HT1080 (cell line): Measurements from ENCODE around the gene DNAI1. TPM values are rescaled to one million over a fixed set of nuclear protein-coding genes. Genes with fewer than 3 reads are reported as not detected.
"Not testable (repeated sequence)": the region's sequence is repeated elsewhere in the genome, so short reads cannot be mapped to it uniquely, and the experiment has no call there.

Source experiments
- DNase-seq: peaks from one replicate; pipeline ENCODE4 v3.0.0-alpha.2; 2015; ENCODE audit warnings: low read depth
- total RNA-seq: library from RNA; depleted of rRNA; stranded (reverse); fragments of >200 nt; shearing (Covaris generic); gene quantifications from 2 replicates; pipeline ENCODE4 v1.2.3, GENCODE V29; 2014

The DNAI1 gene
- total RNA-seq, 1 experiment from 2014 or later = not detected

DNA sequence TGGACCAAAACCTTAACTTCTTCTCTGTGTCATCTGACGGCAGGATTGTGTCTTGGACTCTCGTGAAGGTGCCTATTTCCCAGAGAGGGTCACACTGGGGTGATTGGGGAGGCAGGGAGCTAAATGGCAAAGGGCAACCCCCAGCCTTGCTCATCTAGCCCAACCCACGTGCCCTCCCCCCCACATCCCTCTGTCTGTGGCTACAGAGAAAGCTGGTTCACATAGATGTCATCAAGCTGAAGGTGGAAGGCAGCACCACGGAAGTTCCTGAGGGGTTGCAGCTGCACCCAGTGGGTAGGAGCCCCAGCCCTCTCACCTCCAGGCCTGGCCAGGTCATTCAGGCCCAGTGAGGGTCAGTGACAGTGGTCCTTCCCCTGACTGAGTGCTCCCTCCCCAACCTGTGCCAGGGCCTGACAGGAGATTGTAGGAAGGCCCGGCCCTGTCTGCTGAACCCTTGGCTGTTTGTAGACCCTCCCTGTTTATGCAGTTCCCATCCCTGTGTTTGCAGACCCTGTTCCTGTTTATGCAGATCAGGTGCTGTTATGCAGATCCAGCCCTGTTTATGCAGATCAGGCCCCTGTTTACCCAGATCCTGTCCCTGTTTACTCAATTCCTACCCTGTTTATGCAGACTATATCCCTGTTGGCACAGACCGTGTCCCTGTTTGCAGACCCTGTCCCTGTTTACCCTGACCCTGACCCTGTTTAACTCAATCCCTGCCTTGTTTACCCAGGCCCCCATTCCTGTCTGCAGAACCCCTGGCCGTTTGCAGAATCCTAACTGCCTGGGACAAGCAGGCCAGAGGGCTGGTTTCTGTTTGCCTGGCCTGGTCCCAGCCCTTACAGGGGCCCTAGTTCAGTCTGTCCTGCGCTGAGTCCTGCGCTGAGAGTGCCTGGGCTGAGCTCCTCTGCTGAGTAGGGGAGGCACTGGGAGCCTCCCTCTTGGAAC lies 53.8 kb downstream of the DNAI1 start:
- DNase-seq = no peak

DNA sequence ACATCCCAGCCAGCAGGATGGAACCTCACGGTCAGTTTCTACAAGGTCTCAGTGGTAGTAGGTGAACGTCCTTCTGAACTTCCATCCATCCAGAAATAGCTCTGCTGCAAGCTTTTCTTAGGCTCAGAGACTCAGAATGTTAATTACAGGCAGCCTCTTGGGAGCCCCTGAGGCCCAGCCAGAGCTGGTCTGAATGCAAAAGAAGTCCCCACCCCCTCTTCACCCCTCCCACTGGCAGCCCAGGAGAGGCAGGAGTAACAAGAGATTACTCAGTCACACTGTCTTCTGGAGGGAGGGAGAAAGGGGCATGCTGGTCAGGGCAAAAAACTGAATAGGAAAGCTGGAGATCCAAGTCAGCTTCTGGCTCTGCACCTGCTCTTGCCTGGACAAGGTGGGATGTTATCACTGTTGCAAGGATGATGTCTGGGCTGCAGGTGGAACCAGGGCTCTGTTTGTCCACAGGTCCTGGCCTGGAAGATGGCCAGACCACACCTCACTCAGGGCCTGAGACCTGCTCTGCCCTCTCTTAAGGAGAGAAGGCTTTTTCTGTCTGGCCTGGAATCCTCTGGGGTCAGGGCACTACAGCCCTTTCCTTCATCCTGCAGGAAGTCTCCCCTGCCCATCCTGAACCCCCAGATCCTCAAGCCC lies 55.1 kb downstream of the DNAI1 start:
- no peak for DNase-seq

DNA sequence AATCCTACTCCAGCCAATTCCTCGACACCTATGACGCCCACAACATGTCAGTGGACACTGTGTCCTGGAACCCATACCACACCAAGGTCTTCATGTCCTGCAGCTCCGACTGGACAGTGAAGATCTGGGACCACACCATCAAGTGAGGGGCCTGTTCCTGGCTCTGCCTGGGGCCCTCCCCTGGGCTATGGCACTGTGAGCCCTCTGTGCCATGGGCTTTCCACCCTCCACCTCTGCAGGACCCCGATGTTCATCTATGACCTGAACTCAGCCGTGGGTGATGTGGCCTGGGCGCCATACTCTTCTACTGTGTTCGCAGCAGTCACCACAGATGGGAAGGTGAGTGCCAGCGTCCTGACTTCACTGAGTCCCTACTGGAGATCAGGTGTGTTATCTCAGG lies 55.8 kb downstream of the DNAI1 start:
- DNase-seq = no peak

DNA sequence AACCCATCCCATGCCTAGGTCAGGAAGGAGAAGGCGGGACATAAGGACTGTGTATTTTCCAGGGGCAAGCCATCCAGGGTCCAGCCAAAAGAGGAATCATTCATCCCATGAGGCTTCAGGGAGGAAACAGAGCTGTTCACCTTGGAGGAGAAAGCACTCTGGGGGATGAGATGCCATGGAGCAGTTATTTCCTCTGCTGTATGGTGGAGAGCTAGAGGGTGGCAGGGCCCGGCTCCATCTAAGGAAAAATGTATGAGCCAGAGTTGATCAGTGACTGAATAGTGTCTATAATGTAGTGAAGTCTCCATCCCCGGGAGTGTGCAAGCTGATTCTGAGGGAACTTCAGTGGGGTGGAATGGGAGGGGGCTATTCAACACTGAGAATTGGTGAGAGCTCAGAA lies 56.2 kb downstream of the DNAI1 start:
- no peak for DNase-seq

DNA sequence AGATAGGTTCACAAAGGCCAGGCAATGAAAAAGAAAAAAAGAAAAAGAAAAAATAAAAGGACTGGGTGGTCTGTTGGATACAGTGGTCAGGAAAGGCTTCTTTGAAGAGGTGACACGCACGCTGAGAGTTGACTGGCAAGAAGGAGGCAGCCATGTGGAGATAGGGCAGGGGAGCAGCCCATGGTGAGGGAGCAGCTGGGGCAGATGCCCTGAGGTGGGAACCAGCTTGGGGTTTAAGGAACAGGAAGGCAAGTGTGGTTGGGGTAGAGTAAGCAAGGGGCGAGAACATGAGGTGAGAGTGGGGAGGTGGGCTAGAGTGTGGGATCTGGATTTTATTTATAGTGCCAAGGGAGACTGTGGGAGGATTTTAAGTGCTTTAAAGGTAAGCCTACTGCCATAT lies 57.4 kb downstream of the DNAI1 start:
- DNase-seq = no peak

DNA sequence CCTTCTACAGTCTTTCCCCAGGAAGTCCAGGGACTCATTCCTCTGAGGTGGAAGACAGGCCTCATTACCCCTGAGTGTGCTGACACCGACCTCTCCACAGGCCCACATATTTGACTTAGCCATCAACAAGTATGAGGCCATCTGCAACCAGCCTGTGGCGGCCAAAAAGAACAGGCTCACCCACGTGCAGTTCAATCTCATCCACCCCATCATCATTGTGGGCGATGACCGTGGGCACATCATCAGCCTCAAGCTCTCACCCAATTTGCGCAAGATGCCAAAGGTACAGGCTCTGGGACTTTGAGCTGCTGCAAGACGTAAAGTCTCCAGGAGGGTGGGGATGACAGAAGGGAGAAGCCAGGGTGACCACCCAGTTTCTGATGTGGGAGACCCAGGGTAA lies 58.6 kb downstream of the DNAI1 start:
- no peak for DNase-seq

DNA sequence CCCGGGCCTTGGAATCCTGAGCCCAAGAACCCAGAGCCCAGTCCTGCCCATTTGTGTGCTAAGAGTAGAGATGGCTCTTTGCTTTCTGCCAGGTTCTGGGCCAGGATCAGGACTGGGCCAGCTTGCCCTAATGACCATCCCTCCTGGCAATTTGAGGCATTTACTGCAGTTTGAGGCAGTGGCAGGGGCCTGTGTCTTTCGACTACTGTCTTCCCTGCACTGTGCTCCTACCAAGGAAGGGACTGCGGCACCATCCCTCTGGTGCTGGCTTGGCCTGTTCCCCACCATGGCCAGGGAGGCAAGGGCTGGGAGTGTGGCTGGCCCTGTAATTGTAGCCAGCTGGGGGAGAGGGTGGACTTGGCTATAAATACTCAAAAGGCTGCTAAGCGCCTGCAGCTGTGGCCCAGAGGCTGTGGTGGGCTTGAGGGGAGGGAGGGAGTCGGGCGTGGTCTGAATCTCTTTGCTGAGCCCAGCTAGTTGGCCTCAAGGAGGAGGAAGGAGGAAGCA lies 59.6 kb downstream of the DNAI1 start:
- no peak for DNase-seq

DNA sequence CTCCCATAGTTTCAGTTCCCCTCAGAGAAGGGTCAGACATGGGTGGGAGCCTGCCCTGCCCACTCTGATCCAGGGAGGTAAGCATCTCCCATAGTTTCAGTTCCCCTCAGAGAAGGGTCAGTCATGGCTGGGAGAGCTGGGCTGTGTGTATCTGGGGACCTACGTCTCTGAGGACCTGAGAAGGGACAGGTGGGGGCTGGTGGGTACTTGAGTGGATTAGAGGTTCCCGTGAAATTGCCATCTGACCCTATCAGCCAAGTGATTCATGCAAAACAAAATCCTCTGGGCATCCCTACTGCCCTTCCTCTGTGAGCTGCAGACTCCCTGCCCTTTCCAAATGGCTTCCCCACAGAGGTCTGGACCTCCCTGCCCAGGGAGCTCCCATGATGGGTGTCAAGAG lies 60.3 kb downstream of the DNAI1 start:
- DNase-seq = no peak

DNA sequence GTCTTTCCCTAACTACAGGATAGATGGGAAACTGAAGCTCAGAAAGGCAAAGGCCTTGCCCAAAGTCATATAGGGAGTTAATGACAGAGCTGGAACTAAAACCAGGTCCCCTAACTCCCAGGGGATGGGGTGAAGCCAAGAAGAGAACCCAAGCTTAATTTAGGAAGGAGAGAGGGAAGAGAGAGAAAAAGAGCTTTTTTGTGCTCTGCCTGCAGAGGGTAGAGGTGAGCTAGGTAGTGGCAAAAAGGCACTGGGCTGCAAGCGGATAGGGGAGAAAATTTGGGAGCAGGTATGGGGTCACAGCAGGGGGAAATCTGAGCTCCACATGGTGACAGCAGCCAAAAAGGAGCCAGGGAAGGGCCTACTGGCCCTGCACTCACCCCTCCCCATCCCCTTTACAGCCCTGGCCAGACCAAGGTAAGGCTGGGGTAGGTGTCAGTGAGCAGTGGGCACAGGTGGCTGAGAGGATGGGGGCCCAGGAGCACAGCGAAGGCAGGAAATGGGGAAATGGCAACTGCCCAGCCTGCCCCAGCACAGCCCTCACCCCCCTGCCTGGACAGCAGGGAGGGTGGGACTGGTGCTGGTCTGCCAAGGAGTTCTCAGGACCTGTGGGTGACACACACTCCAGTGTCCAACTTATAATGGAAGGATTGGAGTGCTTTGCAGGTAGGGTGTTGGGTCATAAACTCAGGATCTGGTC lies 60.9 kb downstream of the DNAI1 start:
- no peak for DNase-seq

DNA sequence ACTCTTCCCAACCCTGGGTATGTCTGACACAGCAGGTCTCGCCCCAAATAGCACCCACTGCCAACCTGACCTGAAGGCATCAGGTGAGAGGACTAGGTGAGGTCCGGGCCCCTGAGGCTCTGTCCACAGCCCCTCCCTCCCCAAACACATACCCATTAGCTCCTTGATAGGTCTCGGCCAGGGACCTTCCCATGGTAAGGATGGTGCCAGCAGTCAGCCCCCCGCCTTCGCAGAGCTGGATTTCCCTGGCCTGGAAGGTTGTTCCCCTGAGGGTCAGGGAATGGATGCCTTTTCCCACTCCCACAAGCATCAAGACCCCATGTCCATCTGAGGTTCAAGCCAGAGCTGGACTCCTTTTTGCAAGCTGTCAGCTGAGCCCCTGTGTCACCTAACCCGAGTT lies 61.5 kb downstream of the DNAI1 start:
- DNase-seq = no peak

DNA sequence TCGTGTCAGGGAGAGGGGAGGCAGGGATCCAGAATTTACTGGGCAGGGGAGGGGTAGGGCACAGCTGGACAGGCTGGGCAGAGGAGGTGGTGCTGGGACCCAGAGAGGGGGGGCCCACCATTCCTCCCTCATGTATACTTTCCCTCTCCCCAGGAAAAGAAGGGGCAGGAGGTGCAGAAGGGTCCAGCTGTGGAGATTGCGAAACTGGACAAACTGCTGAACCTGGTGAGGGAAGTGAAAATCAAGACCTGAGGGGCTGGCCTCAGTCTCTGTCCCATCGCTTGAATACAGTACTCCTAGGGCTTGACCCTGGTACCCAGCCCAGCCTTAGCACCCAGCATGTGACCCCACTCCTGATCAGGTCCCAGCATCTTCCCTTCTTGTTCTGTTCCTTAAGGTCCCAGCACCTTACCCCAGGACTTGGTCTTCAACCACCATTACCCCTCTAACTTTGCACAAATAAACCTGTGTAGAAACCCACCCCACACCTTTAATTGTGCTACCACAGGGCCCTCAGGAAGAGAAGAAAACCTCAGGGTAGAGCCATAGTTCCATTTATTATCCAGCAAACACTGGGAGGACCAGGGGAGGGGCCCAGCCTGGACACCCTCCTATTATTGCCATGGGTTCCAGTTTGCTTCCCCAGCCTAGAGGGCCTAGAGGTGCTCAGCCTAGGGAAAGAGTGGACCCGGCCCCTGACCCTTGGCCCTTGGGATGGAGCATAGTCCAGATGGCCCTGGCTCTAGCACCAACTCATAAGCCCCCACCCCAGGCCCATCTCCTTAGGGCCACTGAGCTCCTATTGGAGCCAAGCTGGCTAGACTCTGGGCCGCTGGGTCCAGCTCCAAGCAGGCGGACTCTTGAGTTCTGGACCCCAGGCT lies 62.1 kb downstream of the DNAI1 start:
- no peak for DNase-seq

DNA sequence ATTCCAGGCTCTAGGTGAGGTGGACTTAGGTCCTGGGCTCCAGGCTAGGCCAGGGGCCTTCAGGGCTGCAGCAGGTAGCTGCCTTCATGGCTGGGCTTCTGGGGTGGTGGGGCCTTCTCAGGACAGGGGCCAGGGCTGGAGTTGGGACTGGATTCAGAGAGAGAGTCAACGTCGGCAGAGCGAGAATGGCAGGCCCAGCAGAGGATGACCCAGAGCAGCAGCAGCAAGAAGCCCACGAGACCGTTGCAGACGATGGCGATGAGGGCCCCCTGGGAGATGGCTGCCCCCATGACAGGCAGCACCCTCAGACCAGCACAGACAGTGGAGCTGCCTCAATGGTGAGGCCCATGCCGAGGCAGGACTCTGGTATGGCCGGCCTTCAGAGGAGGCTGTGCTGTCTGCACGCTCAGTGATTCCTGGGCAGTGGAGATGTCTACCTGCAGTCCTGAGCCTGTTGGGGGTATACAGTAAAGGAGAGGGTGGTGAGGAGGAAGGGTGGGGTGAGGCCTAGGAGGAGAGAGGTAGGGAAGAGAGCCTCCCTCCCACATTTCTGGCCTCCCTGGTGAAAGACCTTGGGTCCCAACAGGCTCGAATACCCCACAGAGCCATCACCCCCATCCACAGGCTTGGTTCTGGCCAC lies 62.9 kb downstream of the DNAI1 start:
- no peak for DNase-seq

DNA sequence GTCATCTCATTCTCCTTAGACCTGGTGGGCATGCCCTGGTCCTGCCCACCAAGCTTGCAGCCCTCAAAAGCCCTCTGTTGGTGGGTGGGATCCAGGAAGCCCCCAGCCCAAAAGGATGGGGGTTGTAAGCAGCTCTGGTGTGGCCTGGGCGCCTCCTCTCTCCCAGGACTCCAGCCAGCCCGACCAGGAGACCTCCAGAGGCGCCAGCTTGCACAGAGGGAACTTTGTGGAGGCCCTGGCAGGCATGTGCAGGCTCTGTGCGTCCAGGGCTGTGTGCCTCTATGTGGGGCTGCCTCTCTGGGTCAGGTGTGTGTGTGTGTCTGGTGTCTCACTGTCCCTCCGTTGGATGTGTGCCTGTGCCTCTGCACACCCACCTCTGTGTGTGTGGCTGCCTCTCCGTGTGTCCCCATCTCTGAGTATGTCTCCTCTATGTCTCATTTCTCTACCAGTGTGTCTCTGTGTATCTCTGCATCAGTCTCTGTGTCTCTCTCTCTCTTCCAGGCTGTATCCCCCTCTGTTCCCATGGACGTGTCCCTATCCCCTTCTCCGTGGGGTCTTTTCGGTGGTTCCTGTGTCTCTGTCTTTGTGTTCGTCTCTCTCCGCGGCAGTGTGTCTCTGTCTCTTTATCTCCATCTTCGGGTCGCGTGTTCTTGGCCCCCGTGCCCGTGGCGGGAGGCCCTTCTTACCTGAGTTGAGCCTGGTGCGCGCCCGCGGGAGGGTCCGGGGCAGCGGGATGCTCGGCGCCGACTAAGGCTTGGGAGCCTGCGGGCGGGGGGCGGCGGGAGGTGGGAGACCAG lies 63.7 kb downstream of the DNAI1 start:
- no peak for DNase-seq

DNA sequence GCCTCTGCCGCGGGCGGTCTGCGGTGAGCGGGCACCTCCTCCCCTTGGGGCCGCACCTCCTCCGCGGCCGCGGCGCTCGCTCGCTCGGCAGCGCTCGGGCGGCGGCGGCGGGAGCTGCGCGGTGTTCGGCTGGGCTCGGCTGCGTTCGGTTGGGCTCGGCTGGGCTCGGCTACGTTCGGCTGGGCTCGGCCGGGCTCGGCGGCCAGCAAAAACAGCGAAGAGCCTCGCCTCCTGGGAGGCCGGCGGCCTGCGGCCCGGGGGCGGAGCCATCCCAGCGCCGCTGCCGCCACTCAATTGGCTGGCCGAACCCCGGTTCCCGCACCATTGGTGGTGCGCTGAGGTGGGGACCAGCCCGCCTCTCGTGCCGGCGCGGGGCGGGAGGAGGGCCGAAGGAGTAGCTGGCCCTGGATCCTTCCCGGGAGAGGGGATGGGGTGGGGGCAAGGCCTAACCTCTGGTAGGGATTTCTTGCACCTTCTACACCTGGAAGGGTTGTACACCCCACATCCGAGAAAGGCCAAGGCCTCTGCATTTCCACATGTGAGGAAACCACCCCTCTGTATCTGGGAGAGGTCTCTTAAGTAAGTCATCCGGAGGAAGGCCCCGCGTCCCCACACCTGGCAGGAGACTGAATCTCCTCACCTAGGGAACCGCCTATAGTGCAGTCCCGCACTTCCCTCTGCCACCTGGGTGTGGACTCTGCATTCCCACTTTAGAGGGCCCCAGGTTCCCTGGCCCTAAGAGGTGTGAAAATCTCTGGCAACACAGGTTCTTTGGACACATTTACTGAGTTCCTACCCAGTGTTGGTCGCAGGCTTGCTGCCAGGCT lies 64.6 kb downstream of the DNAI1 start, which contains the start of gene ENHO:
Gene ENHO (minus strand): TSS at position 20 of the 827 bp plus-strand sequence. CDS start 1,295 bp downstream, outside the sequence.
- peak; percentile 91 for DNase-seq

DNA sequence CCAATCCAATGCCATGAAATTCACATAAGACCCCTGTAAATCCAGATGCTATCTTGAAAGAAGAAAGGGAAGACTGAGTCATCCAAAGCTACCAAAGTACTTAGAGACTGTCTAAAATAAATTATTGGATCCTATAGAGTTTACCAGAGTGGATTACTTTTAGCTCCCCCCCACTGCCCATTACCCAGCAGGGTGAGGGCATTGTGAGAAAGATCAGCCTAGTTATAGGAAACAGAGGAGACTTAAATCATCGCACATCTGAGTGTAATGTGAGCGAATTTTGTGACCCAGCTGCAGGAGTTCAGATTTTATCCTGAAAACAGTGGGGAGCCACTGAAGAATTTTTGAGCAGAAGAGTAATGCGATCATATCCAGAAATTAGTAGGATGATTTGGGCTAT lies 65.7 kb downstream of the DNAI1 start:
- no peak for DNase-seq

DNA sequence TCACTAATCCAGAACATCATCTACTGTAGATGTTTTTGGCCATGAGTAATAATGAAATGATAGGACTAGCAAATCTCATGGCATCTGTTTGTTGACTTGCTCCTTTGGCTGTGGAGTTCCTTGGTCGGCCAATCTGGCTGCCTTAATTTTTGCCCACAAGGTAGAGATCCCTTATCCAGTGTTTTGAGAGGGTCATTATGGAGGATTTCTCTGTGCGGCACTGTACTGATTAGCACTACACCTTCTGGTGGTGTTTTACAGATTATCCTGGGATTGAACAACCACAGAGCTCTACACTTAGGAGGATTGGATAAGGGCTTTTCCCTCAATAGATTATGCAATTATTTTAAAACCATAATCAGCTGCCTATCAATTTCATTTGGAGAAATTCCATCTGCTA lies 67.4 kb downstream of the DNAI1 start:
- DNase-seq = no peak

DNA sequence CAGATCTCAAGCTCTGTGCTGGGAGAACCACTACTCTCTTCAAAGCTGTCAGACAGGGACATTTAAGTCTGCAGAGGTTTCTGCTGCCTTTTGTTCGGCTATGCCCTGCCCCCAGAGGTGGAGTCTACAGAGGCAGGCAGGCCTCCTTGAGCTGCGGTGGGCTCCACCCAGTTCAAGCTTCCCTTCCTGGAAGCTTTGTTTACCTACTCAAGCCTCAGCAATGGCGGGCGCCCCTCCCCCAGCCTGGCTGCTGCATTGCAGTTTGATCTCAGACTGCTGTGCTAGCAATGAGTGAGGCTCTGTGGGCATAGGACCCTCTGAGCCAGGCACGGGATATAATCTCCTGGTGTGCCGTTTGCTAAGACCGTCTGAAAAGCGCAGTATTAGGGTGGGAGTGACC lies 73.4 kb downstream of the DNAI1 start:
- not testable (repeated sequence) for DNase-seq

DNA sequence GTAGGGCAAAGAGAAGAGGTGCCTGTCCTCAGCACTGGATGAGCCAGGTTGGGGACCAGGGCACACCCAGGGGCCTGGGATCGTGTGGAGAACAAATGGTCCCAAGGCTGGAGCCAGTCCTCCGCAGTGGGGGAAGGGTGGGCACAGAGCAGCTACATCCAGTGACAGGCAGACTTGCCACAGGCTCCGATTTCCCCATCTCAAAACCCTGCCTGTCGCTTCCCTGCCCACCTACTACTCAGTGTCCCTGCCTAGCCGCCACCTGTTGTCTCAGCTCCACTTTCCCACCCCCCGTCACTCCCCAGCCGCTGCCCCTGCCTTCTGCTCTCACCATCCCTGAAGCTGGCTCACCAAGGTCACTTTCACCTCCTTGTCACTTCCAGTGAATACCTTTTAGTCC lies 78.1 kb downstream of the DNAI1 start:
- DNase-seq = no peak

DNA sequence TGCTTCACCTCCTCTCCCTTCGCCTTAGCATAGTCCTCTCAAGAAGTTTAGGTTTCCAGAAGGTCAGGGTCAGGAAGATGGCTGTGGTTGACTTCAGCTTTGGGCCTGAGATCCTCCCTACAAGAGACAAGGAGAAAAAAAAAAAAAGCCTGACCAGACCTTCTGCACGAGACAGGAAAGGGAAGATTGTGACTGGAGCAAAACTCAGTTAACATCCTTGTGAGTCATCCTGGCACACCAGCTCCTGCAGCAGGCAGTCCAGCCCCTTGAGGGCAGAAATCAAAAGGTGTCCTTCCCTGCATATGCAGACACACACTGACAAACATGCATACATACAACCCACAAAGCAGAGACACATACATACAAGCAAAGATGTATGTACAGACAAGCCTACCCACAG lies 82.2 kb downstream of the DNAI1 start:
- peak; percentile 91 for DNase-seq
